Esophagus muscularis mucosa (tissue), 3 donors: ENCODE measurements around the gene PHC2.

Experiments used
- POLR2A ChIP-seq: fragments of 450-650 bp; IDR thresholded peaks from one replicate; pipeline ENCODE4 v1.6.1; 2017; ENCODE audit warnings: antibody characterized with exemption, moderate library complexity, mild to moderate bottlenecking, low read depth
- POLR2AphosphoS5 ChIP-seq, 2 donors: sonication (generic); formaldehyde crosslinking; IDR thresholded peaks; one replicate each; pipeline ENCODE4 v1.6.1; 2017; ENCODE audit warnings: antibody characterized with exemption in 2 of 2
- TF ChIP-seq, protein P1 (sequence below), 3 experiments: fragments of 200-600 bp in 2 of 3; fragments of 450-650 bp in 1 of 3; sonication (generic) in 2 of 3; IDR thresholded peaks; one replicate each; pipeline ENCODE4 v1.5.1; 2017 to 2019; ENCODE audit warnings: antibody characterized with exemption in 3 of 3, mild to moderate bottlenecking in 2 of 3, moderate library complexity in 1 of 3

- TF ChIP-seq, protein P1, sequence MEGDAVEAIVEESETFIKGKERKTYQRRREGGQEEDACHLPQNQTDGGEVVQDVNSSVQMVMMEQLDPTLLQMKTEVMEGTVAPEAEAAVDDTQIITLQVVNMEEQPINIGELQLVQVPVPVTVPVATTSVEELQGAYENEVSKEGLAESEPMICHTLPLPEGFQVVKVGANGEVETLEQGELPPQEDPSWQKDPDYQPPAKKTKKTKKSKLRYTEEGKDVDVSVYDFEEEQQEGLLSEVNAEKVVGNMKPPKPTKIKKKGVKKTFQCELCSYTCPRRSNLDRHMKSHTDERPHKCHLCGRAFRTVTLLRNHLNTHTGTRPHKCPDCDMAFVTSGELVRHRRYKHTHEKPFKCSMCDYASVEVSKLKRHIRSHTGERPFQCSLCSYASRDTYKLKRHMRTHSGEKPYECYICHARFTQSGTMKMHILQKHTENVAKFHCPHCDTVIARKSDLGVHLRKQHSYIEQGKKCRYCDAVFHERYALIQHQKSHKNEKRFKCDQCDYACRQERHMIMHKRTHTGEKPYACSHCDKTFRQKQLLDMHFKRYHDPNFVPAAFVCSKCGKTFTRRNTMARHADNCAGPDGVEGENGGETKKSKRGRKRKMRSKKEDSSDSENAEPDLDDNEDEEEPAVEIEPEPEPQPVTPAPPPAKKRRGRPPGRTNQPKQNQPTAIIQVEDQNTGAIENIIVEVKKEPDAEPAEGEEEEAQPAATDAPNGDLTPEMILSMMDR (IDR thresholded peaks at IDR 0.05) = no peak
- TF ChIP-seq POLR2AphosphoS5 (IDR thresholded peaks at IDR 0.05) (no peak), POLR2A (no peak)
Measured at GRCh38 chr1:33443080-33443704, 12.3 kb upstream of the PHC2 start.
